ENCODE measurements around the gene NAXD.

GRCh38 chr13:110571896-110572777, 43.2 kb upstream of the NAXD start:
- TF ChIP-seq CTCF (IDR thresholded peaks at IDR 0.05) = no peak
- no peak for TF ChIP-seq POLR2A (IDR thresholded peaks at IDR 0.05)

Data from transverse colon (tissue), 3 donors.